ENCODE results near the gene COBL.
"Not testable (repeated sequence)": the region's sequence is repeated elsewhere in the genome, so short reads cannot be mapped to it uniquely, and the experiment has no call there.

Gene COBL

GRCh38 chr7:51011710-51012350 is 304.8 kb downstream of the COBL start:
- Mint-ChIP-seq H3K4me3 (no peak overlapping the region), H3K9me3 (no peaks in the 10 kb centered on the region), H3K27ac (no peak overlapping the region), H3K4me1 (no peaks in the 10 kb centered on the region), H3K36me3 (no peaks in the 10 kb centered on the region), H3K27me3 (no peaks in the 10 kb centered on the region)

- Mint-ChIP-seq H3K9me3 (no peaks in the 10 kb centered on the region), H3K27ac (no peak overlapping the region), H3K4me1 (no peaks in the 10 kb centered on the region), H3K36me3 (no peaks in the 10 kb centered on the region), H3K4me3 (no peak overlapping the region), H3K27me3 (no peaks in the 10 kb centered on the region)
Observed at GRCh38 chr7:51010534-51010933, 306.1 kb downstream of the COBL start.

GRCh38 chr7:51009716-51010496 is 306.7 kb downstream of the COBL start:
- Mint-ChIP-seq H3K27ac (no peak overlapping the region), H3K9me3 (no peaks in the 10 kb centered on the region), H3K27me3 (no peaks in the 10 kb centered on the region), H3K36me3 (no peaks in the 10 kb centered on the region), H3K4me1 (no peaks in the 10 kb centered on the region), H3K4me3 (no peak overlapping the region)

GRCh38 chr7:51007551-51008505 is 308.8 kb downstream of the COBL start:
- Mint-ChIP-seq H3K27ac (no peak overlapping the region), H3K9me3 (no peaks in the 10 kb centered on the region), H3K27me3 (no peaks in the 10 kb centered on the region), H3K4me3 (no peak overlapping the region), H3K36me3 (no peaks in the 10 kb centered on the region), H3K4me1 (no peaks in the 10 kb centered on the region)

GRCh38 chr7:51006483-51007235 is 309.9 kb downstream of the COBL start:
- H3K4me3 Mint-ChIP-seq = no peak overlapping the region
- H3K27me3 Mint-ChIP-seq = no peaks in the 10 kb centered on the region
- H3K36me3 Mint-ChIP-seq = no peaks in the 10 kb centered on the region
- no peaks in the 10 kb centered on the region for H3K4me1 Mint-ChIP-seq
- H3K9me3 Mint-ChIP-seq = no peaks in the 10 kb centered on the region
- no peak overlapping the region for H3K27ac Mint-ChIP-seq

GRCh38 chr7:51005074-51005473 is 311.5 kb downstream of the COBL start:
- Mint-ChIP-seq H3K4me1 (no peaks in the 10 kb centered on the region), H3K36me3 (no peaks in the 10 kb centered on the region), H3K4me3 (no peak overlapping the region), H3K27me3 (no peaks in the 10 kb centered on the region), H3K9me3 (no peaks in the 10 kb centered on the region), H3K27ac (no peak overlapping the region)

GRCh38 chr7:51000956-51001355 is 315.7 kb downstream of the COBL start:
- Mint-ChIP-seq H3K4me3 (no peak overlapping the region), H3K4me1 (no peaks in the 10 kb centered on the region), H3K9me3 (no peaks in the 10 kb centered on the region), H3K27ac (no peak overlapping the region), H3K27me3 (no peaks in the 10 kb centered on the region), H3K36me3 (no peaks in the 10 kb centered on the region)

GRCh38 chr7:50994753-50995319 is 321.8 kb downstream of the COBL start:
- H3K4me3 Mint-ChIP-seq = no peak overlapping the region
- no peaks in the 10 kb centered on the region for H3K36me3 Mint-ChIP-seq
- no peaks in the 10 kb centered on the region for H3K27me3 Mint-ChIP-seq
- no peak overlapping the region for H3K27ac Mint-ChIP-seq
- H3K4me1 Mint-ChIP-seq = no peaks in the 10 kb centered on the region
- H3K9me3 Mint-ChIP-seq = peaks cover 6% of the 10 kb centered on the region

- not testable (repeated sequence) for H3K27ac Mint-ChIP-seq
Observed at GRCh38 chr7:50990214-50990613, 326.4 kb downstream of the COBL start.

GRCh38 chr7:50988988-50989387 is 327.6 kb downstream of the COBL start:
- Mint-ChIP-seq H3K27ac (no peak overlapping the region), H3K4me1 (no peaks in the 10 kb centered on the region), H3K9me3 (peaks cover 6% of the 10 kb centered on the region), H3K27me3 (peaks cover 2% of the 10 kb centered on the region), H3K36me3 (no peaks in the 10 kb centered on the region), H3K4me3 (no peak overlapping the region)

More at GRCh38 chr7:50990214-50990613, 326.4 kb downstream of the COBL start:
- H3K9me3 Mint-ChIP-seq, H3K4me1 Mint-ChIP-seq, H3K4me3 Mint-ChIP-seq, H3K36me3 Mint-ChIP-seq, H3K27me3 Mint-ChIP-seq: not testable (repeated sequence)

GRCh38 chr7:50988465-50988864 is 328.1 kb downstream of the COBL start:
- Mint-ChIP-seq H3K9me3 (peaks cover 6% of the 10 kb centered on the region), H3K36me3 (no peaks in the 10 kb centered on the region), H3K4me1 (no peaks in the 10 kb centered on the region), H3K4me3 (no peak overlapping the region), H3K27me3 (peaks cover 7% of the 10 kb centered on the region), H3K27ac (no peak overlapping the region)

GRCh38 chr7:50985096-50985495 is 331.5 kb downstream of the COBL start:
- no peak overlapping the region for H3K4me3 Mint-ChIP-seq
- H3K4me1 Mint-ChIP-seq = no peaks in the 10 kb centered on the region

GRCh38 chr7:50983850-50984249 is 332.8 kb downstream of the COBL start:
- no peaks in the 10 kb centered on the region for H3K4me1 Mint-ChIP-seq
- H3K4me3 Mint-ChIP-seq = no peak overlapping the region

More at GRCh38 chr7:50985096-50985495, 331.5 kb downstream of the COBL start:
- peaks cover 7% of the 10 kb centered on the region for H3K27me3 Mint-ChIP-seq
- no peaks in the 10 kb centered on the region for H3K36me3 Mint-ChIP-seq
- H3K27ac Mint-ChIP-seq = no peak overlapping the region
- peaks cover 2% of the 10 kb centered on the region for H3K9me3 Mint-ChIP-seq

GRCh38 chr7:50982626-50983025 is 334.0 kb downstream of the COBL start:
- H3K4me3 Mint-ChIP-seq = no peak overlapping the region
- H3K27ac Mint-ChIP-seq = no peak overlapping the region
- peaks cover 5% of the 10 kb centered on the region for H3K9me3 Mint-ChIP-seq
- H3K27me3 Mint-ChIP-seq = peaks cover 7% of the 10 kb centered on the region
- H3K36me3 Mint-ChIP-seq = no peaks in the 10 kb centered on the region
- H3K4me1 Mint-ChIP-seq = no peaks in the 10 kb centered on the region

More at GRCh38 chr7:50983850-50984249, 332.8 kb downstream of the COBL start:
- peaks cover 7% of the 10 kb centered on the region for H3K27me3 Mint-ChIP-seq
- no peak overlapping the region for H3K27ac Mint-ChIP-seq
- no peaks in the 10 kb centered on the region for H3K36me3 Mint-ChIP-seq
- peaks cover 3% of the 10 kb centered on the region for H3K9me3 Mint-ChIP-seq

GRCh38 chr7:50981743-50982142 is 334.9 kb downstream of the COBL start:
- H3K9me3 Mint-ChIP-seq = peaks cover 5% of the 10 kb centered on the region
- no peaks in the 10 kb centered on the region for H3K36me3 Mint-ChIP-seq
- H3K27me3 Mint-ChIP-seq = peaks cover 7% of the 10 kb centered on the region

More at GRCh38 chr7:50981743-50982142, 334.9 kb downstream of the COBL start:
- H3K4me3 Mint-ChIP-seq = no peak overlapping the region
- no peaks in the 10 kb centered on the region for H3K4me1 Mint-ChIP-seq
- H3K27ac Mint-ChIP-seq = no peak overlapping the region

Data from activated naive CD4-positive, alpha-beta T cell treated with anti-CD3 and anti-CD28 coated beads, Interleukin-2, amount 50 U/mL, for 24 hours (primary cell).